GM12873 (cell line): ENCODE results near the gene MRPL11.

Experiments
- TF ChIP-seq, protein P1 (sequence below): IDR thresholded peaks from 2 replicates; pipeline ENCODE4 v1.5.1; 2012; ENCODE audit warnings: low read depth, mild to moderate bottlenecking, moderate library complexity, low read length, control low read depth; ENCODE audit not compliant: insufficient read depth; ENCODE audit errors: missing control alignments

The MRPL11 gene

DNA sequence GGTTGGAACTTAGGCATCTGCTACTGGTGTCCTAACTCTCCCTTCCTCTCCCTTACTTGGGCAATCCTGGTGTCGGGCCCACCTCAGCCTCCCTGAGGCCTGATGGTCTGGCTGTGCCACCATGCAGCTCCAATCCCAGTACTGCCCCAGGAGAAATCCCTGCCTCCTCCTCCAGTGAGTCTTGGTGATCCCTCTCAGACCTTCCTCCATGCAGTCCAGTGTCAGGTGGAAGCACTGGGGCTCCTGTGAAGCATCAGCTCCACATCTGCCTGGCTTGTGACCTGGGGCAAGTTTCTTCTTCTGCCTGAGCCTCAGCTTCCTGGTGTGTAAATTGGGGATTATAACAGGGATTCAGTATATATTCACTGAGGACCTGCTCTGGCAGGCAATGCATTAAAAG, 26.3 kb upstream of the MRPL11 start:
- TF ChIP-seq, protein P1, sequence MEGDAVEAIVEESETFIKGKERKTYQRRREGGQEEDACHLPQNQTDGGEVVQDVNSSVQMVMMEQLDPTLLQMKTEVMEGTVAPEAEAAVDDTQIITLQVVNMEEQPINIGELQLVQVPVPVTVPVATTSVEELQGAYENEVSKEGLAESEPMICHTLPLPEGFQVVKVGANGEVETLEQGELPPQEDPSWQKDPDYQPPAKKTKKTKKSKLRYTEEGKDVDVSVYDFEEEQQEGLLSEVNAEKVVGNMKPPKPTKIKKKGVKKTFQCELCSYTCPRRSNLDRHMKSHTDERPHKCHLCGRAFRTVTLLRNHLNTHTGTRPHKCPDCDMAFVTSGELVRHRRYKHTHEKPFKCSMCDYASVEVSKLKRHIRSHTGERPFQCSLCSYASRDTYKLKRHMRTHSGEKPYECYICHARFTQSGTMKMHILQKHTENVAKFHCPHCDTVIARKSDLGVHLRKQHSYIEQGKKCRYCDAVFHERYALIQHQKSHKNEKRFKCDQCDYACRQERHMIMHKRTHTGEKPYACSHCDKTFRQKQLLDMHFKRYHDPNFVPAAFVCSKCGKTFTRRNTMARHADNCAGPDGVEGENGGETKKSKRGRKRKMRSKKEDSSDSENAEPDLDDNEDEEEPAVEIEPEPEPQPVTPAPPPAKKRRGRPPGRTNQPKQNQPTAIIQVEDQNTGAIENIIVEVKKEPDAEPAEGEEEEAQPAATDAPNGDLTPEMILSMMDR = no peak

- TF ChIP-seq, protein P1 = no peak
Measured at GRCh38 chr11:66462911-66463310, 24.3 kb upstream of the MRPL11 start.

DNA sequence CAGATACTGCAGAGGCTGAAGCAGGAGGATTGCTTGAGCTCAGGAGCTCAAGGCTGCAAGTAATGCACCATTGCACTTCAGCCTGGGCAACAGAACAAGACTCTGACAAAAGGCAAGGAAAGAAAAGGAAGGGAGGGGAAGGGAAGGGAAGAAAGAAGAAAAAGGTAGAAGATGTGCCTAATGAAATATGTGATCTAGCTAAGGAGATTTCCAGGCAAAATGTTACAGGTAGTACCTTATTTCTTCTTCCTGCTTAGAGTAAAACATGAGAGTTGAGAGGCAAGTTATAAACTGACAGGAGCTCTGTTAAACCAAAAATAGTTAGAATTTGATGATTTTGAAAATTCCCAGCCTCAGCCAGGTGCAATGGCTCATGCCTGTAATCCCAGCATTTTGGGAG, 23.4 kb upstream of the MRPL11 start:
- TF ChIP-seq, protein P1 = no peak

- TF ChIP-seq, protein P1 = no peak
Measured at GRCh38 chr11:66459138-66459778, 20.6 kb upstream of the MRPL11 start.

- TF ChIP-seq, protein P1 = no peak
Measured at GRCh38 chr11:66457826-66458225, 19.2 kb upstream of the MRPL11 start.

GRCh38 chr11:66454828-66455227, 16.2 kb upstream of the MRPL11 start:
- TF ChIP-seq, protein P1 = no peak

DNA sequence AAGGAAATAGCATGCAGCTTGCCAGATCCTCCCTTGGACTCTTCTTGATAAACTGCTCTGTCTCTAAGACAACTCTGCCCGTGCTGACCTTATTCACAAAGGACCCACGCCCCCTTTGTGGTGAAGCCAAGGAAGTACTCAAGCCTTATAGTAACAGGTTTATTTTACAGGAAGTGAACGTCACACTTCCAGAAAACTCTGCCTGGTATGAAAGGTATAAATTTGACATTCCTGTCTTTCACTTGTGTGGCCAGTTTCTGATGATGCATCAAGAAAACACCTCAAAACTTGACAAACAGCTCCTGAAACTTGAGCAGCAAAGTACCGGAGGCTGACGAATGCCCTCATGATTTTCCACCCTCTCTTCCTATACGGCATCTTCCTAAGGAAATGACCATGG, 15.6 kb upstream of the MRPL11 start:
- TF ChIP-seq, protein P1 = no peak
